Glomerular visceral epithelial cell (primary cell): Measurements from ENCODE around the gene SRPK1.
"Not testable (repeated sequence)": the region's sequence is repeated elsewhere in the genome, so short reads cannot be mapped to it uniquely, and the experiment has no call there.

Experiments used
- DNase-seq: peaks from one replicate; pipeline ENCODE4 v3.0.0-alpha.2; 2016; ENCODE audit errors: extremely low spot score

SRPK1 gene

DNA sequence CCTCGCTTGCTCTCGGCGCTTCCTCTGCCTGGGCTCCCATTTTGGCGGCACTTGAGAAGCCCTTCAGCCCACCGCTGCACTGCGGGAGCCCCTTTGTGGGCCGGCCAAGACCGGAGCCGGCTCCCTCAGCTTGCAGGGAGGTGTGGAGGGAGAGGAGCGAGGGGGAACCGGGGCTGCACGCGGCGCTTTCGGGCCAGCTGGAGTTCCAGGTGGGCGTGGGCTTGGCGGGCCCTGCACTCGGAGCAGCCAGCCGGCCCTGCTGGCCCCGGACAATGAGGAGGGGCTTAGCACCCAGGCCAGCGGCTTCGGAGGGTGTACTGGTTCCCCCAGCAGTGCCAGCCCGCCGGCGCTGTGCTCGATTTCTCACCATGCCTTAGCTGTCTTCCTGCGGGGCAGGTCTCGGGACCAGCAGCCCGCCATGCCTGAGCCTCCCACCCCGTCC, 10.2 kb upstream of the SRPK1 start:
- DNase-seq: no peak

DNA sequence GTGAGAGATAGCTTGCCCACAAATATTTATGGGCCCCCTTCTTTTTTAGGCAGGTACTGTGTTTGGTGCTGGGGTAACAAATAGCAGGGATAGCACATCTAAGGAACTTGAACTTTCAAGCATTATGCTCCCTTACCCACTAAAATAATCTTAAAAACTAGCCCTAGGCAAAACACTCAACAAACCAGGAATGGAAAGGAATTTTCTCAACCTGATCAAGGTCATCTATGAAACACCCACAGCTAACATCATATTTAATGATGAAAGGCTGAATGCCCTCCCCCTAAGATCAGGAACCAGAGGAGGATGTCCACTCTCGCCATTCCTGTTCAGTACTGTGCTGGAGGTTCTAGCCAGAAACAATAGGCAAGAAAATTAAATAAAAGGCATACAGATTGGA, 8.7 kb upstream of the SRPK1 start:
- DNase-seq: no peak

DNA sequence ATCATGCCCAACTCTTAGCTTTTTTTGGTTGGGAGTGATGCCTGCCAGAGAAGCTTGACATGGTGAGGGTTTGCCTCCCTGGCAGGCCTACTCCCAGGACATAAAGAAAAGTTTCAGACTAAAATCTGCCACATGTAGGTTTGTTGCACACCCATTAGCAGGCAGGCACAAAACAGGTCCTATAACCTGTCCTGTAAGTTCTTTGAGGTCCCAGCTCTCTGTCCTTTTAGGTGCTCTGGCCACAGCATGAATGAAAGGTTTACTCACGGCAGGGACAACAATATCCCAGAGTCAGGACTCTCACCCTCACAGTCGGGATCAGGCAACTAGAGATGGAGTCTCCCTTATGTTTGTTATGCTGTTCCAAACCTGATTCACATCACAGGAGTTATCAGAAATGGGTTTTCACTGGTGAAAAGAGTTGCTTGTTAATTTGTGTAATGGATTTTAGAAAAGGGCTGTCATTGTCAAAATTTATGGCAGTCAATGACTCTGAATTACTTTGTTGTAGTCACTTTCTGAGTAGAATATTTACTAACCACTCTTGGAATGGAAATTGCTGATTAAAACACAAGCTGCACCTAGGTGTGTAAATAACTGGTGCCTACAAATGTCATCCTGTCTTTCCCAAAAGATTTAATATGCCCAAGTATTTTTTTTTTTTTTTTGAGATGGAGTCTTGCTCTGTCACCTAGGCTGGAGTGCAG, 5.8 kb upstream of the SRPK1 start:
- no peak for DNase-seq

DNA sequence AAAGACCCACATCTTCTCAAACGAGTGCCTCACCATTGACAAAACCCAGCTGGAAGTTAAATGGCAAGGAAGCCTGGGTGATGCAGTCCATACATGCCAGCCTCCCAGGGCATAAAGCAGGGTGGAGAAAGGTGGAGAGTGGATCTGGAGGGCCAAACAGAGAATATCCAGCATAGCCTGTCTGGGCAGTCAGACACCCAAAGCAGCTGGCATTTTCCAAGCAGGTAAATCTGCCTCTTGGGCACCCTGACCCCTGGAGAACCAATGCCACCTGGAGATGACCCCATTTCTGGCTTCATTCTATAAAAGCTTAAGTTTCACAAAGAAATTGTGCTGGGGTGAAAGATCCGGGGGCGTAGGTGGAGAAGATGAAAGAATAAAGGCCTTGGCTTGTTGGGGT, 5.1 kb upstream of the SRPK1 start:
- no peak for DNase-seq

DNA sequence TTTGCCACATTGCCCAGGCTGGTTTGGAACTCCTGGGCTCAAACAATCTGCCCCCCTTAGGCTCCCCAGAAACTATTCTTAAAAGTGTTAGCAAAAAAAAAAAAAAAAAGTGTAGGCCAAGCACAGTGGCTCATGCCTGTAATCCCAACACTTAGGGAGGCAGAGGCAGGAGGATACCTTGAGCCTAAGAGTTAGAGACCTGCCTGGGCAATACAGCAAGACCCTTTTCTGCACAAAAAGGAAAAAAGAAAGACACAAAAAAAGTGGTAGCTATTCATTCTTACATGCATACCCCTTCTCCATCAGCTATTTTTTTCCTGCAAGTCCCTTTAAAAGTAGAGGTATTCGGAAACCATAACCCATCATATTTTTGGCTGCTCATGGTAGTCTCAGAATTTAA, 3.2 kb upstream of the SRPK1 start:
- no peak for DNase-seq

DNA sequence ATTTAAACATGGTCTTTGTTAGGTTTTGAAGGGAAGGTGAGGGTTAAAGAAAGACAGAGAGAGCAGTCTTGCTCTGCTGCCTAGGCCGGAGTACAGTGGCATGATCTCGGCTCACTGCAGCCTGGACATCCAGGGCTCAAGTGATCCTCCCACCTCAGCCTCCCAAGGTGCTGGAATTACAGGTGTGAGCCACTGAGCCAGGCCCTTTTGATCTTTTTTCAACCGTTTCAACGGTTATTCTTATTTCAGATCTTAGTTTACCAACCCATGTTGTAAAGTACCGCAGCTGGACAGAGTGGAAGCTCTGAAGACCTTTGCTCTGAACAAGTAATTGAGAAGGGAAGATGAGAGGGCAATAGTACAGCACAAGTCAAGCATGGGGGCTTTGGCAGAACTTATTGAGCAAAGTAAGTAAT, 1.2 kb upstream of the SRPK1 start:
- no peak for DNase-seq

DNA sequence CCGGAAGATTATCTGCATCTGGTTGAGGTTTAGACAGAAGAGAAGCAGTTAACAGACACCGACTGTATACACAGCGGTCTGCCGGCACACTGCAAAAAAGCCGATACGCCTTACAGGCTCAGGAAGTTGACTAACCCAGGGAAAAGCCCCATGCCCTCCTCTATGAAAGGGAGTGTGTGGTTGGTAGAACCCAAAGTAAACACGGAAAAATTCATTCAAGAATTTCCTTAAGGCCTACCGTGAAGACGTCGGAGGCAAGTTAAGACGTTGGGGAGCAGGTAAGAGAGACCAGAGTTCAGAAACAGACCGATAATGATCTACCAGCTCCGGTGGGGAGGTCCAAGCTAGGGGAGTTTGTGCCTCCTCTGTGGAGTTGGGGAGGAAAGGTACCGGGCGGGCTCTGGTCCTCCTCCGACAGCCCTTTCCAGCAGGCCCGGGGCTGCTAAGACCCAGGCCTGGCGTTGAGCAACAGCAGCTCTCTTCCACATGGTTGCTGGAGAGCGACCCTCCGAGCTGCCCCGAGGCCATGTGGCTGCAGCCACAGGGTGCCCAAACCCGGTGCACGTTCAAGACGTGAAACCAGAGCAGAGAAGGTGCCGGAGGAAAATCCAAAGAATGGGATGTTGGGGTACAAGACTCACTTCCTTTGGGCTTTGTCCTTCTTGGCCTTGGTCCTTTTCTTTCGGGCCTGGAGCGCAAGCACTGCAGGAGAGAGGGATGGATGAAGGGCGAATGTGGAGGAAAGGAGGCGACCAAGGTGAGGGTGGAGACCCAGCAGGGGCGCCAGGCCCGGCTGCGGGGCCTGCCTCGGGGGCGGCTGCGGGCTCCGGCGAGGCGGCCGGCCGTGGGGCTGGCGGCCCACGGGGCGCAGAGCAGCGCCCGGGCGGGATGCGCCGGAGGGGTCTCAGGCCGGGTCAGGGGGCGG, 809 bp downstream of the SRPK1 start:
- peak; percentile 58 for DNase-seq

DNA sequence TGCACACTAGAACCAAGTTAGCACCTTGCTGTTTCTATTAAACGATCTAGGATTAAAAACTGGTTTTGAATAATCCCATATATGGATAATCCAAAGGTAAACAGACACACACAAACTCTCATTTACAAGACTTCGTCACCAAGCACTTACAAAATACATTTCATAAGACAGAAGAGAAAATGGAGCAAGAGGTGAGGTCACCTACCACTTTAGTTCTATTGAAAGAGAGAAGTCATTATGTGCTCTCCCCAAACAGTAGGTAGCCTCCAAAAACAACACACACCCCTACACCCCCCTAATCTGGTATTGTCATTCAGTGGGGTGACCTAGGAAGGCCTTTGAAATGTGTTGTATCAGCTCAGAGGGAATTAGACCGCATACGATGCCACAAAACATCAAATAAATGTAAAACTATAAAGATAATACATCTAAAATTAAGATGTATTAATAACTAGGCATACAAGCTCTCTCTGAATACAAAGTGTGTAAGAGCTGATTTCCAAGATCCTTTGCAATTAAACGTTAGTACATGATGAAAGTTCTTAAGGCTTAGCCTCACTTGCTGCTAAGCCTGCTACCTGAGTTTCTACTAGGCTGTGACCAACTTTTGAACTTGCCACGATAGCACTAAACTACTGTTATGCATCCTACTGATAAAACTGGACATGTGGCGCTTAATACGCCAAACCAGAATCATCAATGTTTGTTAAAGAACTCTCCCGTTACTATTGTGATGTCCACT, 1.6 kb downstream of the SRPK1 start:
- DNase-seq: peak; percentile 9

DNA sequence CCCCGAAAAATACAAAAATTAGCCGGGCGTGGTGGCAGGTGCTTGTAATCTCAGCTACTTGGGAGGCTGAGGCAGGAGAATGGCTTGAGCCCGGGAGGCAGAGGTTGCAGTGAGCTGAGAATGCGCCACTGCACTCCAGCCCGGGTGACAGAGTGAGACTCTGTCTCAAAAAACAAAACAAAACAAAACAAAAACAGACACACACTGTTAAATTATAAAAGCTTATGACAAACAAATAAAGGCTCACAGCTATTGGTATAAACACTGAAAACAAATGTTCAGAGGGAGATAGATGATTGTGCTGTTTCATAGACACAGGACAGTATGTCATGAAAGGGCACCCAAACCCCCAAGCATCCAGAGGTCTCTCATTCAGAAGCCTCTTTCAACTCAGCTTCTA, 4.0 kb downstream of the SRPK1 start:
- not testable (repeated sequence) for DNase-seq

DNA sequence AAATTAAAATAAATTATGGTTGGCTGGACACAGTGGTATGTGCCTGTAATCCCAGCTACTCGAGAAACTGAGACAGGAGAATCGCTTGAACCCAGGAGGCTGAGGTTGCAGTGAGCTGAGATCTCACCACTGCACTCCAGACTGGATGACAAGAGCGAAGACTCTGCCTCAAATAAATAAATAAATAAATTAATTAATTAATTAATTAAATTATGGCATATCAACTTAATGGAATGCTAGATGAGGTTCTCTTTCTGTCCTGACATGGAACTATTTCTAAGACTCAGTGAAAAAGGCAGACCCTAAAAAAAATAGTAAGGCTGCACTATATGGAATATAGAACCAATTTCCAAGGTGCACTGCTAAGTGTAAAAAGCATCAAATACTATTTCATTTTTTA, 4.8 kb downstream of the SRPK1 start:
- no peak for DNase-seq

DNA sequence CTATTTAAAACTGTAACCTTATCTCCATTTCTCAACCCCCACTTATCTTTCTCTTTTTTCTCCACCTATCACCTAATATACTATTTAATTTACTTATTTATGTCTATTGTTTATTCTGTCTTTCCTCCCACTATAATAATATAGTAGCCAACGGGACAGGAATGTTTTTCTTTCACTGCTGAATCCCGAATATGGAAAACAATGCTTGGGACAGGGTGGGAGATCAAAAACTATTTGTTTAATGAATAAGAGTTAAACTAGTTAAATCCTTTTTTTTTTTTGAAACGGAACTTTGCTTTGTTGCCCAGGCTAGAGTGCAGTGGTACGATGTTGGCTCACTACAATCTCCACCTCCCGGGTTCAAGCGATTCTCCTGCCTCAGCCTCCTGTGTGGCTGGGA, 6.4 kb downstream of the SRPK1 start:
- no peak for DNase-seq

DNA sequence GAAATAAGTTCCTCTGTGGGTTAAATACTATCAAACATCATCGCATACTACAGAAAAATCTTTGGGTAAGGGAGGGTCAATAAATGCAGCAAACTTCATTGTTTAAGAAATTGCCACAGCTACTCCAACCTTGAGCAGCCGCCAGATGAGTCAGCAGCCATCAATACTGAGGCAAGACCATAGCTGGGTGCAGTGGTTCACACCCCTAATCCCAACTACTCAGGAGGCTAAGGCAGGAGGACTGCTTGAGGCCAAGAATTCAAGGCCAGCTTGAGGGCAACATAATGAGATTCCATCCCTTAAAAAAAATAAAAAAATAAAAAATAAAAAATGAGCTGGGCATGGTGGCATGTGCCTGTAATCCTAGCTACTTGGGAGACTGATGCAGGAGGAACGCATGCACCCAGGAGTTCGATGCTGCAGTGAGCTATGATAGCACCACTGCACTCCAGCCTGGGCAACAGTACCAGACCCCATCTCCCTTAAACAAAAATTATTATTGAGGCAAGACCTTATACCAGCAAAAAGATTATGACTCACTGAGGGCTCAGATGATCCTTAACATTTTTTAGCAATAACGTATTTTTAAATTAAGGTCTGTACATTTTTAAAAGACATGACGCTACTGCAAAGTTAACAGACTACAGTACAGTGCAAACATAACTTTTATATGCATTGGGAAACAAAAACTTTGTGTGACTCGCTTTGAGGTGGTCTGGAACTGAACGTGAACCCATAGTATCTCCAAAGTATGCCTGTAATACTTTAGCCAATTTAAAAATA, 8.8 kb downstream of the SRPK1 start:
- no peak for DNase-seq

DNA sequence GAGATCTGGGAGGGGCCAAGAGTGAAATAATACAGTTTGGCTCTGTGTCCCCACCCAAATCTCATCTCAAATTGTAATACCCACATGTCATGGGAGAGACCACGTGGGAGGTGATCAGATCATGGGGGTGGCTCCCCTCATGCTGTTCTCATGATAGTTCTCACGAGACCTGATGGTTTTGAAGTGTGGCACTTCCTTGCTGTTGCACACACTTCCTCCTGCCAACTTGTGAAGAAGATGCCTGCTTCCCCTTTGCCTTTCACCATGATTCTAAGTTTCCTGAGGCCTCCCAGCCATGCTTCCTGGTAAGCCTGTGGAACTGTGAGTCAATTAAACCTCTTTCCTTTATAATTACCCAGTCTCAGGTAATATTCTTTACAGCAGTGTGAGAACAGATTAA, 11.3 kb downstream of the SRPK1 start:
- DNase-seq: not testable (repeated sequence)

DNA sequence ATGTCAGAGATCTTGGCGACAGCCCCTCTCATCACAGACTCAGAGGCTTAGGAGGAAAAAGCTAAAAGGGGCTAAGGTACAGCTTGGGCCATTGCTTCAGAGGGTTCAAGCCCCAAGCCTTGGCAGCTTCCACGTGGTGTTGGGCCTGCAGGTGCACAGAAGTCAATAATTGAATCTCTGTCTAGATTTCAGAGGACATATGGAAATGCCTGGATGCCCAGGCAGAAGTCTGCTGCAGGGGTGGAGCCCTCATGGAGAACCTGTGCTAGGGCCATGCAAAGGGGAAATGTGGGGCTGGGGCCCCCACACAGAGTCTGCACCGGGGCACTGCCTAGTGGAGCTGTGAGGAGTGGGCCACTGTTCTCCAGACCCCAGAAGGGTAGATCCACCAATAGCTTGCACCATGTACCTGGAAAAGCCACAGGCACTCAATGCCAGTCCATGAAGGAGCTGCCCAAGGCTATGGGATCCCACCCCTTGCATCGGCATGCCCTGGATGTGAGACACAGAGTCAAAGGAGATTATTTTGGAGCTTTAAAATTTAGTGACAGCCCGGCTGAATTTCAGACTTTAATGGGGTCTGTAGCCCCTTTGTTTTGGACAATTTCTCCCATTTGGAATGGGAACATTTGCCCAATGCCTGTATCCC, 12.0 kb downstream of the SRPK1 start:
- not testable (repeated sequence) for DNase-seq

DNA sequence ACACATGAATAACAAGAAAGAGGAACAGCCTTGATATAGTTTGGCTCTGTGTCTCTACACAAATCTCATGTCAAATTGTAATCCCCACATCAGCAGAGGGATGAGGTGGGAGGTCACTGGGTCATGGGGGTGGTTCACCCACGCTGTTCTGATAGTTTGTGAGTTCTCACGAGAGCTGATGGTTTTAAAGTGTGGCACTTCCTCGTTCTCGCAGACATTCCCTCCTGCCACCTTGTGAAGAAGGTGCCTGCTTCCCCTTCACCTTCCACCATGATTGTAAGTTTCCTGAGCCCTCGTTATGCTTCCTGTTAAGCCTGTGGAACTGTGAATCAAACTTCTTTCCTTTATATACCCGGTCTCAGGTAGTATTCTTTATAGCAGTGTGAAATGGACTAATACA, 13.1 kb downstream of the SRPK1 start:
- DNase-seq: no peak

DNA sequence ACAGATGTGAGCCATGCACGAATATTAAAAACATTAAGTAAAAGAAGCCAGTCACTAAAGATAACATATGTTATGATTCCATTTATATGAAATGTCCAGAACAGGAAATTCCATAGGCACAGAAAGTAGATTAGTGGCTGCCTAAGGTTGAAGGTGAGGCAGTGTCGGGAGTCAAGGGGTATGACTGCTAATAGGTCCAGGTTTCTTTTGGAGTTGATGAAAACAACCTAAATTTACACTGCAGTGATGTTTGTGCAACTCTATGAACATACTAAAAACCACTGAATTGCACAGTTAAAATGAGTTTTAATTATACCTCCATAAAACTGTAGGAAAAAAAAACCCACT, 14.4 kb downstream of the SRPK1 start:
- no peak for DNase-seq

DNA sequence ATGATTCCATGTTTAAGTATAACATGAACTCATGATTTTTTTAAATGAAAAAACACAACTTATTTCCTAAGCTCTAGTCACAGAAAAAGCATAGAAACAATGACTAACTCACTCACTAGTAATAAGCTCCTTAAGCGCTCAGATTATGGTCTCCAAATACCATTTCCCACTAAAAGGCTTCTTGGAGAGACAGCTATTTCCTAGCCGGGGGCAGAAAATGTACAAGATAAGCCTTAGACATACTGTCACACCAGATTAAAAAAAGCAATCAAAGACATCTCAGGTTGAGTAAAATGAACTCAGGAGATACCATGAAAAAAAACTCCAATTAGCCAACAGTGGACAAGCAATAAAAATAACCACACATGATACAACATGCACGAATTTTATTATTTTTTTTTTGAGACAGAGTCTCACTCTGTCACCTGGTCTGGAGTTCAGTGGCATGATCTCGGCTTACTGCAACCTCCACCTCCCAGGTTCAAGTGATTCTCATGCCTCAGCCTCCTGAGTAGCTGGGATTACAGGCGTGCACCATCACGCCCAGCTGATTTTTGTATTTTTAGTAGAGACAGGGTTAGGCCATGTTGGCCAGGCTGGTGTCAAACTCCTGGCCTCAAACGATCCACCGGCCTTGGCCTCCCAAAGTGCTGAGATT, 14.9 kb downstream of the SRPK1 start:
- no peak for DNase-seq

DNA sequence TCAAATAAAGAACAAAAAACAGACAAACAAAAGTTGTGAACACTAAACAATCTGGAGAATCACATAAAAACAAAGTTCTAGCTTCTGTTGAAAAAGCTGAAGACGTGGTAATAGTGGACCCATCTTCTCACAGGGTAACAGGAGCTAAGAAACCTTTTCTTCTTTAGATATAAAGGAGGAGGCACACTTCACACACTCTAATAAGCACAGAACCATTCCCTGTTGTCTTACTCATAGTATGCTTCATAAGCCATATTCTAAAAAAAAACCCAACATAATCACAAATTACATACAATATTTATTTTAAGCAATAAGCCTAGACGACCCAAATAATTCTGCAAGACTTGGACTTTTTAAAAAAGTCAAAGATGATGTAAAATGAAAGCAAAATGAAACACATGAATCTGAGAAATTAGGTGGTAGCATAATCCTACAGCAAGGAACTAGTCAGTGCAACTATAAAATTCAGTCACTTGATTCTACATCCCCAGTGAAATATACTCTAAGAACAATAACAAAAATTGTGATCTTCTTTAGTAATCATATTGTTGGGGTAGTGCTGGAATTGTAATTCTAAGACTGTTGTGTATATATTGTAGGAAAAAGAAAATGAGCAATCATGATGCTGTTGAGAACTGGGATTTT, 15.6 kb downstream of the SRPK1 start:
- DNase-seq: no peak

DNA sequence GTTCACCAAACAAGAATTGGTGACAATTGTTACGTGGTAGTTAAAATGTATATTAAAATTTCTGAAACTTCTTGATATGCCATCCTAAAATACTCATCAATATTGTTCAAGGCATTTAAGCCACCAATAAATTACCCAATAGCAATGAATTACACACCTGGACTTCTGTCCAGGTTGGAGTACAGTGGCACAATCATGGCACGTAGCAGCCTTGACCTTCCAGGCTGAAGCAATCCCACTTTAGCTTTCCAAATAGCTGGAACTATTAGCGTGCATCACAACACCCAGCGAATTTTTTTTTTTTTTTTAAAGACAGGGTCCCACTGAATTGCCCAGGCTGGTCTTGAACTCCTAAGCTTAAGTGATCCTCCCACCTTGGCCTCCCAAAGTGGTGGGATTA, 17.2 kb downstream of the SRPK1 start:
- no peak for DNase-seq

DNA sequence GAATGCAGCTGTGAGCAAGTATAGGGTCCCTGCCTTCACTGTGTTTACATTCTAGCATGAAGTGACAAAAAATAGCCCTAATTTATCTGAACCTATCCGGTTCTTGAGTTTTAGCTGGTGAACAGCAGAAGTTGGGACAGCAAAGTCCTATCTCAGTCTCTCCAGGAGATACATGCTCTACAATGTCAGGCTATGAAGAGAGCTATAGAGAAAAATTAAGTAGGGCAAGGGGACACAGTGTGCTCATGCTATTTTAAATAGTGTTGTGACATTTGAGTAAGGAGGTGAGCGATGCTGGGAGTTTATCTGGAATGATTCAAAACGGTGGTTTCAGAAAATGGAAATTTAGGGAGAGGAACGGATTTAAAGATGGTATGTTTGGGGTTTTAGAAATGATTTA, 20.4 kb downstream of the SRPK1 start:
- DNase-seq: no peak
